H1 (cell line): Measurements from ENCODE around the gene ASPRV1.

Experiments
- CHD2 ChIP-seq: IDR thresholded peaks from 2 replicates; pipeline ENCODE4 v1.6.1; 2012; ENCODE audit warnings: low read length, improper control_type of control experiment
- CTBP2 ChIP-seq: IDR thresholded peaks from 2 replicates; pipeline ENCODE4 v1.7.0; 2011; ENCODE audit warnings: borderline replicate concordance, mild to moderate bottlenecking, moderate library complexity, mixed read lengths, low read length; ENCODE audit not compliant: insufficient read depth, insufficient read length
- EP300 ChIP-seq, 2 experiments: IDR thresholded peaks; 1 replicate in 1 of 2; 2 replicates in 1 of 2; pipeline ENCODE4 v1.6.1; 2011 to 2012; ENCODE audit warnings: low read depth in 2 of 2, low read length in 2 of 2, mild to moderate bottlenecking in 2 of 2, borderline replicate concordance in 1 of 2, inconsistent platforms in 1 of 2, moderate library complexity in 1 of 2
- HDAC2 ChIP-seq, 2 experiments: fragments of 300-600 bp in 1 of 2; sonication (generic) in 1 of 2; IDR thresholded peaks; 2 replicates each; pipeline ENCODE4 v1.6.1; 2011 to 2012; ENCODE audit warnings: low read depth in 2 of 2, low read length in 2 of 2, mild to moderate bottlenecking in 2 of 2, moderate library complexity in 2 of 2, borderline replicate concordance in 1 of 2, inconsistent platforms in 1 of 2
- JUN ChIP-seq: IDR thresholded peaks from 2 replicates; pipeline ENCODE4 v1.6.1; 2011; ENCODE audit warnings: low read depth, mild to moderate bottlenecking, improper control_type of control experiment, low read length
- POLR2A ChIP-seq, 2 experiments: IDR thresholded peaks; 1 replicate in 1 of 2; 2 replicates in 1 of 2; pipeline ENCODE4 v1.6.1; 2011; ENCODE audit warnings: low read depth in 2 of 2, low read length in 2 of 2, mild to moderate bottlenecking in 2 of 2; ENCODE audit errors: control extremely low read depth in 1 of 2
- POLR2AphosphoS5 ChIP-seq: IDR thresholded peaks from 2 replicates; pipeline ENCODE4 v1.6.1; 2011; ENCODE audit warnings: low read depth, low read length
- RFX5 ChIP-seq: IDR thresholded peaks from 2 replicates; pipeline ENCODE4 v1.6.1; 2011; ENCODE audit warnings: low read depth, low read length, improper control_type of control experiment, borderline replicate concordance
- TAF1 ChIP-seq: IDR thresholded peaks from 2 replicates; pipeline ENCODE4 v1.6.1; 2011; ENCODE audit warnings: mild to moderate bottlenecking, low read depth, low read length
- YY1 ChIP-seq: IDR thresholded peaks from 2 replicates; pipeline ENCODE4 v1.6.1; 2011; ENCODE audit warnings: low read depth, mild to moderate bottlenecking, low read length
- TF ChIP-seq, protein P1 (sequence below), 3 experiments: IDR thresholded peaks; 1 replicate in 2 of 3; 2 replicates in 1 of 3; pipeline versions ENCODE4 v1.5.1 to v1.6.1; 2011; ENCODE audit warnings: low read length in 3 of 3, mild to moderate bottlenecking in 3 of 3, inconsistent platforms in 2 of 3, low read depth in 1 of 3, moderate library complexity in 1 of 3; ENCODE audit not compliant: insufficient read depth in 1 of 3; ENCODE audit errors: control extremely low read depth in 1 of 3
- TF ChIP-seq, protein P2 (sequence below): IDR thresholded peaks from 2 replicates; pipeline ENCODE4 v1.6.1; 2012; ENCODE audit warnings: inconsistent platforms
- TF ChIP-seq, protein P3 (sequence below): IDR thresholded peaks from 2 replicates; pipeline ENCODE4 v1.6.1; 2012; ENCODE audit warnings: low read length, inconsistent platforms

DNA sequence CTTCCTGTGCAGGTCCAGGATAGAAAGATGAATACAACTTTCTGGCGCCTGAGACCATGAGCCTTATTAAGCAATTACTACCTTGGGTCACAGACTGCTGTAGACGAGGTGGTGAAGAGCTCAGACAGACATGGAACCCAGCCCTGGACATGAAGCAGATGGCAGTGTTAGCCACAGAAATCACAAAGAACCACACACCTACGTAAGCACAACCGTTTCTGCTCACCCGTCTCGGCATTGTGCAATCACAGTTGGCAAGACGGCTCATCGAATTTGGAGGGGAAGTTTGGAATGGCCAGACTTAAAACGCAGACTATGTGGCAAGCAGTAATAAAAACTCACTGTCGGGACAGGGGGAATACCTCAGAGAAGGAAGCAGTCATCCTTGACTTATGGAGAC is 24.3 kb upstream of the ASPRV1 start:
- no peak for TF ChIP-seq POLR2AphosphoS5
- TF ChIP-seq TAF1 = no peak
- TF ChIP-seq, protein P1, sequence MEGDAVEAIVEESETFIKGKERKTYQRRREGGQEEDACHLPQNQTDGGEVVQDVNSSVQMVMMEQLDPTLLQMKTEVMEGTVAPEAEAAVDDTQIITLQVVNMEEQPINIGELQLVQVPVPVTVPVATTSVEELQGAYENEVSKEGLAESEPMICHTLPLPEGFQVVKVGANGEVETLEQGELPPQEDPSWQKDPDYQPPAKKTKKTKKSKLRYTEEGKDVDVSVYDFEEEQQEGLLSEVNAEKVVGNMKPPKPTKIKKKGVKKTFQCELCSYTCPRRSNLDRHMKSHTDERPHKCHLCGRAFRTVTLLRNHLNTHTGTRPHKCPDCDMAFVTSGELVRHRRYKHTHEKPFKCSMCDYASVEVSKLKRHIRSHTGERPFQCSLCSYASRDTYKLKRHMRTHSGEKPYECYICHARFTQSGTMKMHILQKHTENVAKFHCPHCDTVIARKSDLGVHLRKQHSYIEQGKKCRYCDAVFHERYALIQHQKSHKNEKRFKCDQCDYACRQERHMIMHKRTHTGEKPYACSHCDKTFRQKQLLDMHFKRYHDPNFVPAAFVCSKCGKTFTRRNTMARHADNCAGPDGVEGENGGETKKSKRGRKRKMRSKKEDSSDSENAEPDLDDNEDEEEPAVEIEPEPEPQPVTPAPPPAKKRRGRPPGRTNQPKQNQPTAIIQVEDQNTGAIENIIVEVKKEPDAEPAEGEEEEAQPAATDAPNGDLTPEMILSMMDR (IDR thresholded peaks at IDR 0.05; ENCODE audit: control extremely low read depth in 1 of 3, insufficient read depth in 1 of 3, low read depth in 1 of 3, low read length in 3 of 3) = no peak
- TF ChIP-seq HDAC2 (IDR thresholded peaks at IDR 0.05; ENCODE audit: borderline replicate concordance in 1 of 2, low read depth in 2 of 2, low read length in 2 of 2) = no peak
- TF ChIP-seq YY1 = no peak
- TF ChIP-seq, protein P2, sequence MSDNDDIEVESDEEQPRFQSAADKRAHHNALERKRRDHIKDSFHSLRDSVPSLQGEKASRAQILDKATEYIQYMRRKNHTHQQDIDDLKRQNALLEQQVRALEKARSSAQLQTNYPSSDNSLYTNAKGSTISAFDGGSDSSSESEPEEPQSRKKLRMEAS = no peak
- no peak for TF ChIP-seq EP300 (IDR thresholded peaks at IDR 0.05; ENCODE audit: borderline replicate concordance in 1 of 2, low read depth in 2 of 2, low read length in 2 of 2)
- TF ChIP-seq CHD2 = no peak
- no peak for TF ChIP-seq RFX5
- TF ChIP-seq, protein P3, sequence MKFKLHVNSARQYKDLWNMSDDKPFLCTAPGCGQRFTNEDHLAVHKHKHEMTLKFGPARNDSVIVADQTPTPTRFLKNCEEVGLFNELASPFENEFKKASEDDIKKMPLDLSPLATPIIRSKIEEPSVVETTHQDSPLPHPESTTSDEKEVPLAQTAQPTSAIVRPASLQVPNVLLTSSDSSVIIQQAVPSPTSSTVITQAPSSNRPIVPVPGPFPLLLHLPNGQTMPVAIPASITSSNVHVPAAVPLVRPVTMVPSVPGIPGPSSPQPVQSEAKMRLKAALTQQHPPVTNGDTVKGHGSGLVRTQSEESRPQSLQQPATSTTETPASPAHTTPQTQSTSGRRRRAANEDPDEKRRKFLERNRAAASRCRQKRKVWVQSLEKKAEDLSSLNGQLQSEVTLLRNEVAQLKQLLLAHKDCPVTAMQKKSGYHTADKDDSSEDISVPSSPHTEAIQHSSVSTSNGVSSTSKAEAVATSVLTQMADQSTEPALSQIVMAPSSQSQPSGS = no peak
- TF ChIP-seq POLR2A (IDR thresholded peaks at IDR 0.05; ENCODE audit: control extremely low read depth in 1 of 2, low read depth in 2 of 2, low read length in 2 of 2) = no peak
- no peak for TF ChIP-seq JUN
- no peak for TF ChIP-seq CTBP2
